ENCODE results near the gene USP44. TPM values are rescaled to one million over a fixed set of nuclear protein-coding genes. Genes with fewer than 3 reads are reported as not detected.
"Not testable (repeated sequence)": the region's sequence is repeated elsewhere in the genome, so short reads cannot be mapped to it uniquely, and the experiment has no call there.

USP44 gene
- total RNA-seq, 5 donors from 2014 or later (not counting 1 experiment from before 2014, with no cell fraction given): 2.9 to 12.2 (median 5.9) TPM

- H3K27me3 ChIP-seq (replicated peaks in 1 of 2; ENCODE audit: control insufficient read depth in 2 of 2, extremely low read depth in 1 of 2, insufficient read depth in 2 of 2, low read length in 1 of 2): peaks cover 0 to 12% of the 10 kb centered on the region in 2 experiments
- no peaks in the 10 kb centered on the region for H3K9me3 ChIP-seq
- Mint-ChIP-seq H3K27ac (peak overlapping the region; percentile 55 to 61), H3K4me3 (peak overlapping the region in 1 of 3 donors; percentile 28), H3K9me3 (no peaks in the 10 kb centered on the region), H3K36me3 (no peaks in the 10 kb centered on the region), H3K4me1 (peaks cover 12 to 34% (median 20%) of the 10 kb centered on the region in 3 donors), H3K27me3 (peaks cover 0 to 3% of the 10 kb centered on the region in 2 donors)
- CTCF ChIA-PET: interaction anchor here in 1 of 2 donors (0.6 kb wide), 1 partner anchor 1415 kb away, joined by 5 read pairs; no protein-coding TSS in a partner anchor
- H3K4me1 ChIP-seq (ENCODE audit: control insufficient read depth in 1 of 2, extremely low read depth in 1 of 2, insufficient read depth in 2 of 2, low read length in 2 of 2): peaks cover 0 to 7% of the 10 kb centered on the region in 2 experiments
- H3K36me3 ChIP-seq (ENCODE audit: control insufficient read depth in 2 of 2, extremely low read depth in 1 of 2, insufficient read depth in 1 of 2, low read length in 1 of 2): no peaks in the 10 kb centered on the region
- ATAC-seq (replicated peaks in 1 of 4) (peak in 1 of 4 experiments; percentile 35), DNase-seq (no peak)
- H3K27ac ChIP-seq (ENCODE audit: low read length): no peak overlapping the region
- POLR2A ChIA-PET: interaction anchor here (0.6 kb wide), 3 partner anchors 23 to 363 kb away, joined by 4 to 10 read pairs (median 5); no protein-coding TSS in a partner anchor
- H3K4me3 ChIP-seq (ENCODE audit: control insufficient read depth in 1 of 2, extremely low read depth in 1 of 2, low read length in 1 of 2): no peak overlapping the region
- WGBS (ENCODE audit: insufficient coverage): 100% methylated on average over 1 of the region's 2 CpGs
Observed at GRCh38 chr12:95571369-95571768, 20.1 kb upstream of the USP44 start.

GRCh38 chr12:95568045-95568444, 16.8 kb upstream of the USP44 start:
- H3K27me3 ChIP-seq (replicated peaks in 1 of 2; ENCODE audit: control insufficient read depth in 2 of 2, extremely low read depth in 1 of 2, insufficient read depth in 2 of 2, low read length in 1 of 2); ATAC-seq (replicated peaks in 1 of 4); H3K4me3 ChIP-seq (ENCODE audit: control insufficient read depth in 1 of 2, extremely low read depth in 1 of 2, low read length in 1 of 2); H3K4me3 Mint-ChIP-seq; POLR2A ChIA-PET; H3K9me3 ChIP-seq; H3K36me3 ChIP-seq (ENCODE audit: control insufficient read depth in 2 of 2, extremely low read depth in 1 of 2, insufficient read depth in 1 of 2, low read length in 1 of 2); H3K27ac ChIP-seq (ENCODE audit: low read length); H3K9me3 Mint-ChIP-seq; H3K4me1 ChIP-seq (ENCODE audit: control insufficient read depth in 1 of 2, extremely low read depth in 1 of 2, insufficient read depth in 2 of 2, low read length in 2 of 2); DNase-seq; H3K27me3 Mint-ChIP-seq; H3K36me3 Mint-ChIP-seq; H3K27ac Mint-ChIP-seq; CTCF ChIA-PET: not testable (repeated sequence)
- H3K4me1 Mint-ChIP-seq: peaks cover 10 to 24% (median 14%) of the 10 kb centered on the region in 3 donors
- WGBS (ENCODE audit: insufficient coverage): no CpG with 5 or more reads among the region's 10 CpGs

DNA sequence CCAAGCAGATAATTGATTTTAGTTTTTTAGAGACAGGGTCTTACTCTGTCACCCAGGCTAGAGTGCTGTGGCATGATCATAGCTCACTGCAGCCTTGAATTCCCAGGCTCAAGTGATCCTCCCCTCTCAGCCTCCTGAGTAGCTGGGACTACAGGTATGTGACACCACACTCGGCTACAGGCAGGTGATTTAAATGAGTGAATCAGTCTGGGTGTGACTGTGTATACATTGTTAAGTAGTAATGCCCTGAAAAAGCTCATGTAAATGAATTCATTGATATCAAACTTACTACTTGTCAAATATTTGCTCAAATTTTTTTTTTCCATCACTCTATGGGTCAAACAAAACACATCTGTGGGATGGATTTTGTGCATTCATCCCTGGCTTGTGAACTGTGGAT, 6.3 kb upstream of the USP44 start:
- no peaks in the 10 kb centered on the region for H3K9me3 Mint-ChIP-seq
- H3K27me3 Mint-ChIP-seq: no peaks in the 10 kb centered on the region
- peaks cover 19 to 23% (median 20%) of the 10 kb centered on the region in 3 donors for H3K4me1 Mint-ChIP-seq
- WGBS (ENCODE audit: insufficient coverage): no CpG with 5 or more reads among the region's 1 CpG
- DNase-seq (no peak), ATAC-seq (replicated peaks in 1 of 4) (no peak)
- H3K4me1 ChIP-seq (ENCODE audit: control insufficient read depth in 1 of 2, extremely low read depth in 1 of 2, insufficient read depth in 2 of 2, low read length in 2 of 2): peaks cover 6 to 19% of the 10 kb centered on the region in 2 experiments
- no peak overlapping the region for H3K27ac ChIP-seq (ENCODE audit: low read length)
- POLR2A ChIA-PET: no interaction called here
- H3K36me3 Mint-ChIP-seq: no peaks in the 10 kb centered on the region
- CTCF ChIA-PET: no interaction called here
- H3K9me3 ChIP-seq: no peaks in the 10 kb centered on the region
- H3K36me3 ChIP-seq (ENCODE audit: control insufficient read depth in 2 of 2, extremely low read depth in 1 of 2, insufficient read depth in 1 of 2, low read length in 1 of 2): no peaks in the 10 kb centered on the region
- H3K4me3 Mint-ChIP-seq: no peak overlapping the region
- H3K4me3 ChIP-seq (ENCODE audit: control insufficient read depth in 1 of 2, extremely low read depth in 1 of 2, low read length in 1 of 2): no peak overlapping the region
- no peaks in the 10 kb centered on the region for H3K27me3 ChIP-seq (replicated peaks in 1 of 2; ENCODE audit: control insufficient read depth in 2 of 2, extremely low read depth in 1 of 2, insufficient read depth in 2 of 2, low read length in 1 of 2)
- H3K27ac Mint-ChIP-seq: no peak overlapping the region

DNA sequence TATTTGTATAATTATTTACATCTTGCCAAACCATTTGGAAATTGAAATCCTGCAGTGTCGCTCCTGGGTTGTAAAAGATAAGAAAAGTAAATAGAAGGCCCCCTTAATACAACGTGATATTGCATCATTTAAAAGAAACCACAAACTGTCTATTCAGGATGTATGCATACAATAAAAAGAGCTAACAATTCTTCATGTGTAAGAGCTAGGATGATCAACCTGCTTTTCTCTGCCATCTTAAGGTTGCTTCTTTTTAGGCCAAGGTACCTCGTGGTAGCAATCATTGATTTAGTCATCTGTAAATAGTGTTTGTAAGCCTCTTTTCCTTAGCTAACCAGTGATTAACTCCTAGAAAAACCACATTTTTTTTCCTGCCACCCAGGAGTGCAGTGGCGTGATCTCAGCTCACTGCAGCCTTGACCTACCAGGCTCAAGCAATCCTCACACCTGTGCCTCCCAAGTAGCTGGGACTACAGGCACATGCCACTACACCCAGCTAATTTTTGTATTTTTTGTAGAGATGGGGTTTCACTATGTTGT, 3.3 kb upstream of the USP44 start:
- Histone ChIP-seq H3K4me1 (ENCODE audit: control insufficient read depth in 1 of 2, extremely low read depth in 1 of 2, insufficient read depth in 2 of 2, low read length in 2 of 2) (peaks cover 11 to 38% of the 10 kb centered on the region in 2 experiments), H3K4me3 (ENCODE audit: control insufficient read depth in 1 of 2, extremely low read depth in 1 of 2, low read length in 1 of 2) (no peak overlapping the region), H3K36me3 (ENCODE audit: control insufficient read depth in 2 of 2, extremely low read depth in 1 of 2, insufficient read depth in 1 of 2, low read length in 1 of 2) (no peaks in the 10 kb centered on the region), H3K27ac (ENCODE audit: low read length) (no peak overlapping the region), H3K9me3 (no peaks in the 10 kb centered on the region), H3K27me3 (replicated peaks in 1 of 2; ENCODE audit: control insufficient read depth in 2 of 2, extremely low read depth in 1 of 2, insufficient read depth in 2 of 2, low read length in 1 of 2) (no peaks in the 10 kb centered on the region)
- CTCF ChIA-PET: interaction anchor here (0.6 to 1.4 kb wide), 3 partner anchors 20 to 332 kb away, joined by 3 to 6 read pairs (median 3); no protein-coding TSS in a partner anchor
- no peak for DNase-seq
- no CpG with 5 or more reads among the region's 4 CpGs for WGBS (ENCODE audit: insufficient coverage)
- peak overlapping the region in 1 of 2 donors; percentile 50 for H3K27ac Mint-ChIP-seq
- H3K4me1 Mint-ChIP-seq: peaks cover 43 to 47% (median 43%) of the 10 kb centered on the region in 3 donors
- no peaks in the 10 kb centered on the region for H3K36me3 Mint-ChIP-seq
- ATAC-seq (replicated peaks in 1 of 4): no peak
- peak overlapping the region in 1 of 3 donors; percentile 8 for H3K4me3 Mint-ChIP-seq
- POLR2A ChIA-PET: interaction anchor here in 1 of 2 donors (0.6 kb wide), 1 partner anchor 1379 kb away, joined by 4 read pairs; no protein-coding TSS in a partner anchor
- peaks cover 0 to 1% of the 10 kb centered on the region in 2 donors for H3K27me3 Mint-ChIP-seq
- peaks cover 0 to under 1% (median 0%) of the 10 kb centered on the region in 3 donors for H3K9me3 Mint-ChIP-seq

DNA sequence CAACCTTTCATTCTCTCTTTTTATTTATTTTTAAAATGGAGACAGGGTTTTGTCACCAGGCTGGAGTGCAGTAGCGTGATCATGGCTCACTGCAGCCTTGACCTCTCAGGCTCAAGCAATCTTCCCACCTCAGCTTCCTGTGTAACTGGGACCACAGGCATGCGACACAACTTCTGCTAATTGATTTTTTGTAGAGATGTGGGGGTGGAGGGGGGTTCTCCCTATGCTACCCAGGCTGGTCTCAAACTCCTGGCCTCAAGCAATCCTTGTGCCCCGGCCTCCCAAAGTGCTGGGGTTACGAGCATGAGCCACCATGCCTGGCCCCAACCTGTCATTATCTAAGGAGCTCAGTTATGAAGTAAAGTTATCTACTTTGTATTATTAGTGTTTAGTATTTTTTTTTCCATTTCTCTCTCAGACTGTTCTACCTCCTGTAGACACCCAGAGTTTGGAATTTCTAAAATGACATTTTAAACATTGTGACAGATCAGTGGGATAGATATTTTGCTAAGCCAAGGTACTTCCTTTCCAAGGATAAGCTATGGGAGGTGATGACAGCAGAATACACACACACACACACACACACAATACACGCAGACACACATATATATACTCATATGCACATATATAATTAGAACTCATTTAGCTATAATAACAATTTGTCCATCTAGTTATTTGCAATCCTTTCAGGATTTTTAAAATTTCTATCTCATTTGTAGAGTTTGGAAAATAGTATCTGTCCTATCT, 2.1 kb upstream of the USP44 start:
- H3K4me1 Mint-ChIP-seq: peaks cover 47 to 49% (median 48%) of the 10 kb centered on the region in 3 donors

DNA sequence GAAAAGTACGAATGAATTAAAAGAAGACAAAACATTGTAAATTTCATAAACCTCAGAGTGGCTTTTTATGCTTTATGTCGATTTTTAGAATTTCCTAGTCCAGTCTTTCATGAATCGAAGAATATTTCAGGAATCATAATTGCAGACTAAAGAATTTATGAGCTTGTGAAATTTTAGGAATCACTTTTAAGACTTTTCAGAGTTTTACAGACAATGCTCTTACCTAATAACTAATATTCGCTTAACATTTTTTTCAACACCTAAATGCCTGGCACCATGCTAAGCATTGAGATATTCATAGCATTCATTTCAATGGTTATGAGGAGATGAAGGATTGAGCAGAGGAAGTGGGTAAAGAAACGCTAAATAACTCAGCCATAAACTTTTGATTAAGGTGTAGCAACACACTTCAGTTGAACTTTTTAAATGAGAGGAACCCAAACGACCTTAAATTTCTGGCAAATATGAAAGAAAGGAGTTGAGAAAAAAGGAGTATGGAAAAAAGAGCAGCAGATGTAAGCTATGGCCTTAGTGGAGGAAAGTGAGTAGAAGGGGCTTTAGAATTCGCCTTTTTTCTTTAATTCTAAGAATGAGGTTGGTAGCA, 739 bp upstream of the USP44 start:
- Mint-ChIP-seq H3K27me3 (peaks cover 0 to 10% of the 10 kb centered on the region in 2 donors), H3K4me1 (peaks cover 56 to 58% (median 58%) of the 10 kb centered on the region in 3 donors), H3K4me3 (peak overlapping the region; percentile 65 to 72 (median 70)), H3K27ac (peak overlapping the region; percentile 83 to 90), H3K9me3 (peaks cover 0 to 3% (median 0%) of the 10 kb centered on the region in 3 donors), H3K36me3 (no peaks in the 10 kb centered on the region)
- ChIA-PET POLR2A (interaction anchor here (0.6 to 0.7 kb wide), 5 partner anchors 68 to 330 kb away, joined by 3 to 10 read pairs (median 8); no protein-coding TSS in a partner anchor), CTCF (interaction anchor here (0.6 to 0.7 kb wide), 4 partner anchors 13 to 1879 kb away, joined by 3 to 12 read pairs (median 3); no protein-coding TSS in a partner anchor)
- Histone ChIP-seq H3K4me1 (ENCODE audit: control insufficient read depth in 1 of 2, extremely low read depth in 1 of 2, insufficient read depth in 2 of 2, low read length in 2 of 2) (peaks cover 24 to 44% of the 10 kb centered on the region in 2 experiments), H3K4me3 (ENCODE audit: control insufficient read depth in 1 of 2, extremely low read depth in 1 of 2, low read length in 1 of 2) (peak overlapping the region; percentile 12 to 57), H3K9me3 (no peaks in the 10 kb centered on the region), H3K36me3 (ENCODE audit: control insufficient read depth in 2 of 2, extremely low read depth in 1 of 2, insufficient read depth in 1 of 2, low read length in 1 of 2) (no peaks in the 10 kb centered on the region), H3K27ac (ENCODE audit: low read length) (peak overlapping the region; percentile 0), H3K27me3 (replicated peaks in 1 of 2; ENCODE audit: control insufficient read depth in 2 of 2, extremely low read depth in 1 of 2, insufficient read depth in 2 of 2, low read length in 1 of 2) (peaks cover 0 to 3% of the 10 kb centered on the region in 2 experiments)
- ATAC-seq (replicated peaks in 1 of 4) (peak in 3 of 4 experiments; percentile 15 to 50 (median 30)), DNase-seq (peak in 1 of 35 experiments; percentile 31)
- WGBS (ENCODE audit: insufficient coverage): 17% methylated on average over 1 of the region's 7 CpGs

More for the DNA sequence above, 2.1 kb upstream of the USP44 start:
- Mint-ChIP-seq H3K27me3 (peaks cover 0 to 3% of the 10 kb centered on the region in 2 donors), H3K4me3 (peak overlapping the region; percentile 65 to 72 (median 70)), H3K27ac (peak overlapping the region; percentile 83 to 90), H3K9me3 (peaks cover 0 to 3% (median 0%) of the 10 kb centered on the region in 3 donors), H3K36me3 (no peaks in the 10 kb centered on the region)
- H3K36me3 ChIP-seq (ENCODE audit: control insufficient read depth in 2 of 2, extremely low read depth in 1 of 2, insufficient read depth in 1 of 2, low read length in 1 of 2): no peaks in the 10 kb centered on the region
- H3K27me3 ChIP-seq (replicated peaks in 1 of 2; ENCODE audit: control insufficient read depth in 2 of 2, extremely low read depth in 1 of 2, insufficient read depth in 2 of 2, low read length in 1 of 2): no peaks in the 10 kb centered on the region
- peaks cover 16 to 38% of the 10 kb centered on the region in 2 experiments for H3K4me1 ChIP-seq (ENCODE audit: control insufficient read depth in 1 of 2, extremely low read depth in 1 of 2, insufficient read depth in 2 of 2, low read length in 2 of 2)
- peak overlapping the region; percentile 5 for H3K27ac ChIP-seq (ENCODE audit: low read length)
- no peaks in the 10 kb centered on the region for H3K9me3 ChIP-seq
- no peak overlapping the region for H3K4me3 ChIP-seq (ENCODE audit: control insufficient read depth in 1 of 2, extremely low read depth in 1 of 2, low read length in 1 of 2)
- ChIA-PET POLR2A (no interaction called here), CTCF (interaction anchor here (0.9 to 1.4 kb wide), 3 partner anchors 13 to 18 kb away, joined by 3 to 6 read pairs (median 4); no protein-coding TSS in a partner anchor)
- no CpG with 5 or more reads among the region's 5 CpGs for WGBS (ENCODE audit: insufficient coverage)
- DNase-seq (peak in 1 of 35 experiments; percentile 28), ATAC-seq (replicated peaks in 1 of 4) (no peak)
